Naive thymus-derived CD4-positive, alpha-beta T cell (primary cell): ENCODE results near the gene CRHR2. TPM values are rescaled to one million over a fixed set of nuclear protein-coding genes. Genes with fewer than 3 reads are reported as not detected.
A peak's percentile ranks its signal among the peaks of the same experiment; 100 is the strongest.

ENCODE experiments used
- ATAC-seq: fragments of 150-1000 bp; cut with Tn5 transposase; 2 replicates; pipeline ENCODE4 v1.10.0; 2021; ENCODE audit warnings: mild to moderate bottlenecking, moderate library complexity
- CTCF ChIA-PET: fragments of 350-600 bp; sonication (Branson Sonifier 250); formaldehyde crosslinking; loops from one replicate; lab custom pipeline; 2021; ENCODE audit warnings: antibody characterized with exemption; lab: Charles Lee
- POLR2A ChIA-PET: fragments of 350-600 bp; sonication (Branson Sonifier 250); formaldehyde crosslinking; loops from one replicate; lab custom pipeline; 2021; ENCODE audit warnings: antibody characterized with exemption, inconsistent platforms; lab: Charles Lee
- DNase-seq, 9 donors: peaks; one replicate each; pipeline versions ENCODE4 v3.0.0 to v3.0.0-alpha.2; 2020 to 2022; ENCODE audit warnings: mixed read lengths in 1 of 9
- H3K27ac ChIP-seq: one replicate; pipeline ENCODE4 v1.7.0; 2013; ENCODE audit warnings: mild to moderate bottlenecking, low read depth, low read length, moderate library complexity
- H3K27me3 ChIP-seq, 2 donors: one replicate each; pipeline ENCODE4 v1.7.0; 2013; ENCODE audit warnings: low read length in 2 of 2, mild to moderate bottlenecking in 2 of 2, moderate library complexity in 2 of 2; ENCODE audit not compliant: control insufficient read depth in 2 of 2, insufficient read depth in 2 of 2
- H3K36me3 ChIP-seq, 3 experiments: 1 replicate in 2 of 3; 2 replicates in 1 of 3; pipeline ENCODE4 v1.7.0; 2013; ENCODE audit warnings: low read length in 3 of 3, mild to moderate bottlenecking in 3 of 3, moderate library complexity in 1 of 3; ENCODE audit not compliant: insufficient read depth in 3 of 3, control insufficient read depth in 2 of 3
- H3K4me1 ChIP-seq, 2 donors: one replicate each; pipeline ENCODE4 v1.7.0; 2013; ENCODE audit warnings: low read length in 2 of 2, mild to moderate bottlenecking in 2 of 2, moderate library complexity in 1 of 2; ENCODE audit not compliant: control insufficient read depth in 2 of 2, insufficient read depth in 2 of 2
- H3K4me3 ChIP-seq: 2 replicates; pipeline ENCODE4 v1.7.0; 2013; ENCODE audit warnings: mild to moderate bottlenecking, low read length
- H3K9me3 ChIP-seq, 3 experiments: 1 replicate in 2 of 3; 2 replicates in 1 of 3; pipeline ENCODE4 v1.7.0; 2013; ENCODE audit warnings: low read length in 3 of 3; ENCODE audit not compliant: control insufficient read depth in 2 of 3
- H3K27ac Mint-ChIP-seq, 9 donors: one replicate each; pipeline ENCODE4 v1.8.0; 2020 to 2022; ENCODE audit warnings: mixed read lengths in 9 of 9, mild to moderate bottlenecking in 8 of 9, moderate library complexity in 5 of 9, inconsistent platforms in 2 of 9
- H3K27me3 Mint-ChIP-seq, 5 donors: one replicate each; pipeline ENCODE4 v1.8.0; 2021 to 2022; ENCODE audit warnings: mixed read lengths in 5 of 5, mild to moderate bottlenecking in 1 of 5
- H3K36me3 Mint-ChIP-seq, 5 donors: one replicate each; pipeline ENCODE4 v1.8.0; 2020 to 2022; ENCODE audit warnings: mixed read lengths in 5 of 5, mild to moderate bottlenecking in 3 of 5, inconsistent platforms in 1 of 5
- H3K4me1 Mint-ChIP-seq, 7 donors: one replicate each; pipeline ENCODE4 v1.8.0; 2020 to 2022; ENCODE audit warnings: mixed read lengths in 7 of 7, mild to moderate bottlenecking in 3 of 7, inconsistent platforms in 1 of 7
- H3K4me3 Mint-ChIP-seq, 10 donors: one replicate each; pipeline ENCODE4 v1.8.0; 2020 to 2022; ENCODE audit warnings: mild to moderate bottlenecking in 10 of 10, mixed read lengths in 10 of 10, moderate library complexity in 6 of 10, inconsistent platforms in 2 of 10
- H3K9me3 Mint-ChIP-seq, 11 donors: one replicate each; pipeline ENCODE4 v1.8.0; 2020 to 2022; ENCODE audit warnings: mixed read lengths in 11 of 11, mild to moderate bottlenecking in 4 of 11, inconsistent platforms in 1 of 11, moderate library complexity in 1 of 11
- intact Hi-C, 2 donors: fragments of 100-400 bp; cut with micrococcal nuclease; formaldehyde crosslinking; loops; one replicate each; pipeline ENCODE4 v1.15.1; 2023
- polyA plus RNA-seq, 2 donors: library from polyadenylated mRNA; unstranded; fragments of 300-500 nt; fragmentation: Illumina TruSeq; gene quantifications; one replicate each; pipeline ENCODE4 v1.2.3, GENCODE V29; 2021
- total RNA-seq, 6 experiments: library from RNA in 5 of 6; stranded (reverse) in 5 of 6; gene quantifications; 1 replicate in 5 of 6; 2 replicates in 1 of 6; pipeline ENCODE4 v1.2.3 and lab custom pipeline; 2021 to 2026

The CRHR2 gene
- total and polyA plus RNA-seq, 7 experiments from 2014 or later: not detected

GRCh38 chr7:30692882-30693281 lies 10.6 kb upstream of the CRHR2 start:
- POLR2A ChIA-PET: no interaction called here
- H3K9me3 Mint-ChIP-seq: no peaks in the 10 kb centered on the region
- H3K4me3 Mint-ChIP-seq: no peak overlapping the region
- peak overlapping the region in 1 of 9 donors; percentile 15 for H3K27ac Mint-ChIP-seq
- H3K27ac ChIP-seq: no peak overlapping the region
- H3K36me3 ChIP-seq: no peaks in the 10 kb centered on the region
- no peak overlapping the region for H3K4me3 ChIP-seq
- no peaks in the 10 kb centered on the region for H3K36me3 Mint-ChIP-seq
- H3K27me3 ChIP-seq: no peaks in the 10 kb centered on the region
- no peak for DNase-seq
- no peak for ATAC-seq
- peaks cover 0 to 10% (median 7%) of the 10 kb centered on the region in 5 donors for H3K27me3 Mint-ChIP-seq
- no peaks in the 10 kb centered on the region for H3K4me1 ChIP-seq
- intact Hi-C loops: no loop called here
- peaks cover 4 to 13% (median 5%) of the 10 kb centered on the region in 7 donors for H3K4me1 Mint-ChIP-seq
- no peaks in the 10 kb centered on the region for H3K9me3 ChIP-seq
- CTCF ChIA-PET: no interaction called here

GRCh38 chr7:30692438-30692837 lies 10.2 kb upstream of the CRHR2 start:
- POLR2A ChIA-PET: no interaction called here
- CTCF ChIA-PET: interaction anchor here (0.9 kb wide), 1 partner anchor 48 kb away, joined by 4 read pairs; no protein-coding TSS in a partner anchor
- H3K9me3 ChIP-seq: no peaks in the 10 kb centered on the region
- no peak overlapping the region for H3K27ac ChIP-seq
- H3K27me3 Mint-ChIP-seq: peaks cover 0 to 10% (median 6%) of the 10 kb centered on the region in 5 donors
- no peak for DNase-seq
- intact Hi-C loops: no loop called here
- no peaks in the 10 kb centered on the region for H3K9me3 Mint-ChIP-seq
- peaks cover under 1 to 10% (median under 1%) of the 10 kb centered on the region in 7 donors for H3K4me1 Mint-ChIP-seq
- no peak overlapping the region for H3K4me3 Mint-ChIP-seq
- H3K4me1 ChIP-seq: no peaks in the 10 kb centered on the region
- H3K36me3 Mint-ChIP-seq: no peaks in the 10 kb centered on the region
- peak overlapping the region in 1 of 9 donors; percentile 15 for H3K27ac Mint-ChIP-seq
- no peak overlapping the region for H3K4me3 ChIP-seq
- ATAC-seq: no peak
- no peaks in the 10 kb centered on the region for H3K27me3 ChIP-seq
- H3K36me3 ChIP-seq: no peaks in the 10 kb centered on the region

GRCh38 chr7:30690011-30690410 lies 7.8 kb upstream of the CRHR2 start:
- no peaks in the 10 kb centered on the region for H3K4me1 ChIP-seq
- ATAC-seq (no peak), DNase-seq (no peak)
- Mint-ChIP-seq H3K9me3 (no peaks in the 10 kb centered on the region), H3K27me3 (peaks cover 6 to 20% (median 11%) of the 10 kb centered on the region in 5 donors), H3K4me1 (peaks cover 0 to 3% (median 0%) of the 10 kb centered on the region in 7 donors), H3K36me3 (no peaks in the 10 kb centered on the region), H3K27ac (no peak overlapping the region), H3K4me3 (no peak overlapping the region)
- H3K36me3 ChIP-seq: no peaks in the 10 kb centered on the region
- intact Hi-C loops: no loop called here
- POLR2A ChIA-PET: no interaction called here
- H3K4me3 ChIP-seq: no peak overlapping the region
- CTCF ChIA-PET: no interaction called here
- no peaks in the 10 kb centered on the region for H3K9me3 ChIP-seq
- H3K27ac ChIP-seq: no peak overlapping the region
- no peaks in the 10 kb centered on the region for H3K27me3 ChIP-seq

DNA sequence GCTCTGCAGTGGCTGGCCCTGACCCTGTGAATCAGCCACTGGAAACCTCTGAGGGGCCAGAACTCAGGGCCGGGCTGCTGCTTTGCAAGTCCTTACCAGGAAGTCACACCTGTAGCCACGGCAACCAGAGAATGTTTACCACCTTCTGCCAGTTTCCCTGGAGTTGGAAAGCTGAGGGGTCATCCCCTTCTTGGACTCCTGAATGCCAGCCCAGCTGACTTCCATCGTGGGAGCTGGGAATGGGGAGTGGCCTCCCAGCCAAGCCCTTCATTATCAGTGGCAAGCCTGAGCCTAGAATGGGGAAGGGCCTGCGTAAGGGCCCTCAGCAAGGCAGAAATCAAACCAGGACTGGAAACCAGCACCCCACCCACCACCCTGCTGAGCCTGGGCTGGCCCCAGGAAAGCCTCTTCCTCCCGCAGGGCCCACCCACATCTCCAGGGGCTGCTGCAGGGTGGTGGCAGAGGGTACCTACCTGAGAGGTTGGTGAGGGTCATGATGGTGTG lies 6.5 kb upstream of the CRHR2 start:
- intact Hi-C loops: no loop called here
- no peak for ATAC-seq
- H3K4me1 ChIP-seq: no peaks in the 10 kb centered on the region
- H3K27ac Mint-ChIP-seq: no peak overlapping the region
- H3K27ac ChIP-seq: no peak overlapping the region
- no peaks in the 10 kb centered on the region for H3K36me3 ChIP-seq
- H3K9me3 Mint-ChIP-seq: no peaks in the 10 kb centered on the region
- no peaks in the 10 kb centered on the region for H3K9me3 ChIP-seq
- ChIA-PET POLR2A (interaction anchor here (0.6 kb wide), 1 partner anchor 95 kb away, joined by 3 read pairs; no protein-coding TSS in a partner anchor), CTCF (interaction anchor here (0.7 kb wide), 1 partner anchor 13 kb away, joined by 3 read pairs; no protein-coding TSS in a partner anchor)
- peaks cover 0 to 4% (median 0%) of the 10 kb centered on the region in 5 donors for H3K36me3 Mint-ChIP-seq
- no peak for DNase-seq
- H3K4me1 Mint-ChIP-seq: peaks cover 0 to 3% (median 0%) of the 10 kb centered on the region in 7 donors
- H3K27me3 ChIP-seq: no peaks in the 10 kb centered on the region
- H3K4me3 ChIP-seq: no peak overlapping the region
- peaks cover 11 to 32% (median 18%) of the 10 kb centered on the region in 5 donors for H3K27me3 Mint-ChIP-seq
- no peak overlapping the region for H3K4me3 Mint-ChIP-seq

- intact Hi-C loops: no loop called here
- no peaks in the 10 kb centered on the region for H3K9me3 ChIP-seq
- H3K4me3 ChIP-seq: no peak overlapping the region
These were observed 5.3 kb upstream of the CRHR2 start for GRCh38 chr7:30687604-30688003.

GRCh38 chr7:30684351-30684750 lies 2.1 kb upstream of the CRHR2 start:
- POLR2A ChIA-PET: interaction anchor here (0.9 kb wide), 1 partner anchor 405 kb away, joined by 4 read pairs; no protein-coding TSS in a partner anchor
- intact Hi-C loops: loop anchor here in 1 of 2 donors (1.0 kb wide), 1 partner anchor 56 kb away; no protein-coding TSS in a partner anchor

More at GRCh38 chr7:30687604-30688003, 5.3 kb upstream of the CRHR2 start:
- DNase-seq: no peak
- H3K9me3 Mint-ChIP-seq: no peaks in the 10 kb centered on the region
- no peak overlapping the region for H3K27ac Mint-ChIP-seq
- Histone ChIP-seq H3K27me3 (no peaks in the 10 kb centered on the region), H3K27ac (no peak overlapping the region), H3K36me3 (no peaks in the 10 kb centered on the region), H3K4me1 (peaks cover 0 to 4% of the 10 kb centered on the region in 2 donors)
- H3K36me3 Mint-ChIP-seq: peaks cover 0 to 4% (median 0%) of the 10 kb centered on the region in 5 donors
- no peak for ATAC-seq
- peaks cover 0 to 8% (median 4%) of the 10 kb centered on the region in 7 donors for H3K4me1 Mint-ChIP-seq
- H3K27me3 Mint-ChIP-seq: peaks cover 20 to 40% (median 29%) of the 10 kb centered on the region in 5 donors
- H3K4me3 Mint-ChIP-seq: no peak overlapping the region
- POLR2A ChIA-PET: no interaction called here
- CTCF ChIA-PET: no interaction called here

More at GRCh38 chr7:30684351-30684750, 2.1 kb upstream of the CRHR2 start:
- Mint-ChIP-seq H3K4me3 (no peak overlapping the region), H3K36me3 (peaks cover 0 to 4% (median 0%) of the 10 kb centered on the region in 5 donors), H3K9me3 (no peaks in the 10 kb centered on the region), H3K27me3 (peaks cover 40 to 59% (median 53%) of the 10 kb centered on the region in 5 donors), H3K4me1 (peaks cover 6 to 15% (median 12%) of the 10 kb centered on the region in 7 donors), H3K27ac (no peak overlapping the region)
- CTCF ChIA-PET: interaction anchor here (4.0 kb wide), 1 partner anchor 55 kb away, joined by 38 read pairs; no protein-coding TSS in a partner anchor
- Histone ChIP-seq H3K27ac (no peak overlapping the region), H3K4me1 (peaks cover 4 to 5% of the 10 kb centered on the region in 2 donors), H3K4me3 (no peak overlapping the region), H3K27me3 (peaks cover 0 to 18% of the 10 kb centered on the region in 2 donors), H3K9me3 (no peaks in the 10 kb centered on the region), H3K36me3 (no peaks in the 10 kb centered on the region)
- DNase-seq: no peak
- no peak for ATAC-seq
